Stomach (tissue), 4 donors: ENCODE data around the gene PNPLA3.

Source experiments
- EP300 ChIP-seq: sonication (generic); formaldehyde crosslinking; IDR thresholded peaks from one replicate; pipeline ENCODE4 v1.6.1; 2017; ENCODE audit warnings: antibody characterized with exemption
- POLR2AphosphoS5 ChIP-seq, 3 donors: sonication (generic); formaldehyde crosslinking; IDR thresholded peaks; one replicate each; pipeline ENCODE4 v1.6.1; 2016; ENCODE audit warnings: antibody characterized with exemption in 3 of 3
- TF ChIP-seq, protein P1 (sequence below), 7 experiments: fragments of 450-650 bp in 4 of 7; fragments of 200-600 bp in 3 of 7; sonication (generic) in 3 of 7; IDR thresholded peaks; one replicate each; pipeline ENCODE4 v1.5.1; 2016 to 2019; ENCODE audit warnings: antibody characterized with exemption in 7 of 7, control low read depth in 2 of 7, mild to moderate bottlenecking in 1 of 7

- TF ChIP-seq, protein P1, sequence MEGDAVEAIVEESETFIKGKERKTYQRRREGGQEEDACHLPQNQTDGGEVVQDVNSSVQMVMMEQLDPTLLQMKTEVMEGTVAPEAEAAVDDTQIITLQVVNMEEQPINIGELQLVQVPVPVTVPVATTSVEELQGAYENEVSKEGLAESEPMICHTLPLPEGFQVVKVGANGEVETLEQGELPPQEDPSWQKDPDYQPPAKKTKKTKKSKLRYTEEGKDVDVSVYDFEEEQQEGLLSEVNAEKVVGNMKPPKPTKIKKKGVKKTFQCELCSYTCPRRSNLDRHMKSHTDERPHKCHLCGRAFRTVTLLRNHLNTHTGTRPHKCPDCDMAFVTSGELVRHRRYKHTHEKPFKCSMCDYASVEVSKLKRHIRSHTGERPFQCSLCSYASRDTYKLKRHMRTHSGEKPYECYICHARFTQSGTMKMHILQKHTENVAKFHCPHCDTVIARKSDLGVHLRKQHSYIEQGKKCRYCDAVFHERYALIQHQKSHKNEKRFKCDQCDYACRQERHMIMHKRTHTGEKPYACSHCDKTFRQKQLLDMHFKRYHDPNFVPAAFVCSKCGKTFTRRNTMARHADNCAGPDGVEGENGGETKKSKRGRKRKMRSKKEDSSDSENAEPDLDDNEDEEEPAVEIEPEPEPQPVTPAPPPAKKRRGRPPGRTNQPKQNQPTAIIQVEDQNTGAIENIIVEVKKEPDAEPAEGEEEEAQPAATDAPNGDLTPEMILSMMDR (IDR thresholded peaks at IDR 0.05) = no peak
- TF ChIP-seq EP300 (no peak), POLR2AphosphoS5 (IDR thresholded peaks at IDR 0.05) (no peak)
Observed at GRCh38 chr22:43976861-43977795, 53.5 kb downstream of the PNPLA3 start.
